Measurements from ENCODE around the gene PDS5B. TPM values are rescaled to one million over a fixed set of nuclear protein-coding genes. Genes with fewer than 3 reads are reported as not detected.

The PDS5B gene
- total and polyA plus RNA-seq, 9 of the 15 experiments (the other 6 are each of a cell fraction or from before 2014, with no cell fraction given) = 6.2 to 23.7 (median 13.1) TPM

DNA sequence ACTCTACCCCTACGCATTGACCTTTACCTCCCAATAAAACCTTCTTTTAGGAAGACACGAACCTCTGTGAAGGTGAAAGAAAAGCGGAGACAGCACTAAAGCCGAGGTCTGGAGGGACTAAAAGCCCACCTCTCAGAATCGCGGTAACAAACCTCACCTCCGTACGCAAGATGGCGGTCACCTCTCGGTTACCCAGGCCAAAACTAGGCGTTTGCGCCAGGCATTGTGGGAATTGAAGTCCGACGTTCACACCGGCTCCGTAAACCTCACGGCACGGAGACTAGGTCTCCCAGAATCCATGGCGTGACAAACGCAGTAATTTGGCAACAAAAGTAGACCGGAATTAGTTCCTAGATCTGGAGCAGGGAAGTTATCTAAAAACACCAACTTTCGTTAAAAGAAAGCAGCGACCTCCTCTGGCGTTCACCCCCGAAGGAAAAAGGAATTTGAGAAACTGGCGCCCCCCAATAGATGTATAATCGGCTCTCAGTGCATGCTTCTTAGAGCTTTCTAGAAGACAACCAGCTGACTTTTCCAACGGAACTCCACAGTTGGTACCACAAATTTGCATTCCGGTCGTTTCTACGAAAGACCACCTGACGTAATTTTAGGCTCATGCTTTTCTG is 47.5 kb upstream of the PDS5B start, which contains the start of gene N4BP2L2 (continued):
- TF ChIP-seq, protein P1, sequence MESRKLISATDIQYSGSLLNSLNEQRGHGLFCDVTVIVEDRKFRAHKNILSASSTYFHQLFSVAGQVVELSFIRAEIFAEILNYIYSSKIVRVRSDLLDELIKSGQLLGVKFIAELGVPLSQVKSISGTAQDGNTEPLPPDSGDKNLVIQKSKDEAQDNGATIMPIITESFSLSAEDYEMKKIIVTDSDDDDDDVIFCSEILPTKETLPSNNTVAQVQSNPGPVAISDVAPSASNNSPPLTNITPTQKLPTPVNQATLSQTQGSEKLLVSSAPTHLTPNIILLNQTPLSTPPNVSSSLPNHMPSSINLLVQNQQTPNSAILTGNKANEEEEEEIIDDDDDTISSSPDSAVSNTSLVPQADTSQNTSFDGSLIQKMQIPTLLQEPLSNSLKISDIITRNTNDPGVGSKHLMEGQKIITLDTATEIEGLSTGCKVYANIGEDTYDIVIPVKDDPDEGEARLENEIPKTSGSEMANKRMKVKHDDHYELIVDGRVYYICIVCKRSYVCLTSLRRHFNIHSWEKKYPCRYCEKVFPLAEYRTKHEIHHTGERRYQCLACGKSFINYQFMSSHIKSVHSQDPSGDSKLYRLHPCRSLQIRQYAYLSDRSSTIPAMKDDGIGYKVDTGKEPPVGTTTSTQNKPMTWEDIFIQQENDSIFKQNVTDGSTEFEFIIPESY (CRISPR knock-in tag; IDR thresholded peaks at IDR 0.05) = no peak
- TF ChIP-seq ZKSCAN8 (CRISPR knock-in tag; IDR thresholded peaks at IDR 0.05) (0 out of 2 replicates have a peak, but pooled peaks have one; percentile 19), PRPF4 (IDR thresholded peaks at IDR 0.05; ENCODE audit: insufficient read depth, low read depth, low read length, poor library complexity, severe bottlenecking) (no peak), ZNF316 (IDR thresholded peaks at IDR 0.05) (peak; percentile 14; the same call in 1 of the 2 replicates), ZBTB40 (IDR thresholded peaks at IDR 0.05) (peak; percentile 75), ZBTB40 (CRISPR knock-in tag; IDR thresholded peaks at IDR 0.05) (no peak), NONO (IDR thresholded peaks at IDR 0.05; ENCODE audit: low read depth in 2 of 2, low read length in 1 of 2) (no peak), MNT (conservative IDR thresholded peaks at IDR 0.05) (peak in 1 of 2 experiments; percentile 59; a peak in 2 of 4 replicates), ZNF133 (CRISPR knock-in tag; IDR thresholded peaks at IDR 0.05) (peak; percentile 66; the same call in 1 of the 2 replicates), ZMIZ1 (IDR thresholded peaks at IDR 0.05; ENCODE audit: low read depth in 2 of 2, low read length in 2 of 2) (no peak)
